ENCODE measurements around the gene GNE.

Gene GNE

DNA sequence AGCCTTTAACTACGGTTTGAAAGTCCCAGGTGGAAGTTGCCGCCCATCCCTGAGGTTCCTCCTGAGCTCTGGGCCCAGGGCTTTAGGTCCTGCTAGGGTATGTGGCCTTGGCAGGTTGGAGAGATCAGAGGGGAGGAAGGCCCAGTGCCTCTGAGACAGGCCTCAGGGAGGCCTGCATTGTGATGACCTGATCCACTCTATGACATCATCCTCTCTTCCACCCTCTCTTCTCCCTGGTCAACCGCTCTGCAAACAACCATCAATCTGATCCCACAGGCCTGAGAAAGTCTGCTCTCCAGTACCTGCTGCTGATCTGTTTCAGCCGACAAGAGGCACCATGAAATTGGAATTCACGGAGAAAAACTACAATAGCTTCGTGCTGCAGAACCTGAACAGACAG is 89.1 kb downstream of the GNE start, which contains the start of gene CCIN:
Gene CCIN, plus strand, starts transcription at position 223 of the 400 bp plus-strand sequence. Its CDS starts 115 bp downstream, at position 338.
- no peak within 1 kb of the TSS for H4K91ac ChIP-seq (ENCODE audit: low read depth, low read length, poor library complexity)
- H3K4me1 ChIP-seq (ENCODE audit: control insufficient read depth in 2 of 2, insufficient read depth in 1 of 2, low read depth in 1 of 2, low read length in 2 of 2), result peaks cover 0 to 2% of the 10 kb centered on the region in 2 donors
- H2BK5ac ChIP-seq (ENCODE audit: low read length), result no peak within 1 kb of the TSS
- H4K8ac ChIP-seq (ENCODE audit: low read depth, low read length), result no peak within 1 kb of the TSS
- H3K18ac ChIP-seq (ENCODE audit: low read length), result no peak within 1 kb of the TSS
- H2AFZ ChIP-seq (ENCODE audit: low read length), result no peak within 1 kb of the TSS
- WGBS, 2 donors (ENCODE audit: extremely low coverage in 2 of 2, insufficient read length in 2 of 2, insufficient replicate concordance in 1 of 2), result no CpG with 5 or more reads among the region's 6 CpGs
- DNase-seq (ENCODE audit: low spot score), result no peak
- no peaks in the 10 kb centered on the region for H3K9me3 ChIP-seq (replicated peaks in 1 of 2; ENCODE audit: control insufficient read depth in 2 of 2, insufficient read depth in 1 of 2, low read depth in 1 of 2, low read length in 2 of 2)
- no peak within 1 kb of the TSS for H2AK5ac ChIP-seq (ENCODE audit: low read depth, low read length)
- H3K79me1 ChIP-seq (ENCODE audit: low read depth, low read length), result no peaks in the 10 kb centered on the region
- H3K9ac ChIP-seq (ENCODE audit: low read depth, low read length, poor library complexity), result no peak within 1 kb of the TSS
- H3K27me3 ChIP-seq (ENCODE audit: control insufficient read depth in 3 of 3, insufficient read depth in 3 of 3, low read depth in 1 of 3, low read length in 3 of 3), result peaks cover 0 to 25% (median 0%) of the 10 kb centered on the region in 3 experiments
- no peaks in the 10 kb centered on the region for H3K36me3 ChIP-seq (replicated peaks in 1 of 2; ENCODE audit: control insufficient read depth in 2 of 2, insufficient read depth in 2 of 2, low read length in 2 of 2)
- no peak within 1 kb of the TSS for H3K4me3 ChIP-seq (ENCODE audit: low read length in 2 of 2)
- H3K14ac ChIP-seq (ENCODE audit: low read length), result no peak within 1 kb of the TSS
- no peak within 1 kb of the TSS for H3K27ac ChIP-seq (replicated peaks; ENCODE audit: low read length)
- H3K4ac ChIP-seq (ENCODE audit: low read length), result no peak within 1 kb of the TSS
- no peak within 1 kb of the TSS for H3K4me2 ChIP-seq (ENCODE audit: insufficient read depth, low read length, poor library complexity, severe bottlenecking)
- H3K23ac ChIP-seq (ENCODE audit: low read depth, low read length, poor library complexity), result no peak within 1 kb of the TSS
- H2BK120ac ChIP-seq (ENCODE audit: low read depth, low read length), result peak within 1 kb of the TSS; percentile 63
- no peak within 1 kb of the TSS for H2BK12ac ChIP-seq (ENCODE audit: low read length)
- no peak within 1 kb of the TSS for H2BK15ac ChIP-seq (ENCODE audit: low read length)

DNA sequence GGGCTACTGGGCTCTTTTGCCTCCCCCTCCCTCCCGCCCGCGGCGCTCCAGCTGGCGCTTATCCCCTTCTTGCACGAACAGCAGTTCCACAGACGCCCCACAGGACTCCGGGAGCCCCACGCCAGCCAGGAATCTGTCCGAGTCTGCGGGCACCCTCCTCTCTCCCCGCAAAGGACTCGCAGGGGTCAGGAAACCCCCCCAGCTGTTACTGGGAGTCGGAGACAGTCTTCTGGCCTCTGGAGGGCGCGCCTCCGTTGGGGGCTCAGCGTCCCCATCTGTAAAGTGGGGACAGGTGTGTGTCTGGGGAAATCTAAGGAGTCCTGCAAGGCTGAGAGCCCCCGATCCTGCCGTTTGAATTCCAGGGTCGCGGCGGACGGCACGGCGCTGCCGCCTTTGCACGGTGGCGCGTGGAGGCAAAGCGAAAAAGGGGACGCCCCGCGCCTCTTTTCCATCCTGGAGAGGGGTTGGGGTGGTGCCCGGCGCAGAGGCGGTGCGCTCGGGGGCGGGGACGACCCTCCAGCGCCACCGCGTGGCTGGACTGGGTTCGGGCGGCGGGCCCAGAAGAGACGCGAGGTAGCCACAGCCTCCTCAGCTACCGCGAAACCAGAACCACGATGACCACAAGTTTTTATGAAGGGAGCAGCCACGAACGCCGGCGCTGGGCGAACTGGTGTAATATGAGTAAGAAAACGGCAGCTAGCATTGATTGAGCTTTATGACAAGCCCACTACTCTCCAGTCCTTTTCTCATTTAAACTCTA is 91.9 kb downstream of the GNE start:
- no peak overlapping the region for H4K91ac ChIP-seq (ENCODE audit: low read depth, low read length, poor library complexity)
- H3K18ac ChIP-seq (ENCODE audit: low read length), result peak overlapping the region; percentile 86
- no peak overlapping the region for H4K8ac ChIP-seq (ENCODE audit: low read depth, low read length)
- no peak overlapping the region for H3K27ac ChIP-seq (replicated peaks; ENCODE audit: low read length)
- H3K9me3 ChIP-seq (replicated peaks in 1 of 2; ENCODE audit: control insufficient read depth in 2 of 2, insufficient read depth in 1 of 2, low read depth in 1 of 2, low read length in 2 of 2), result no peaks in the 10 kb centered on the region
- H3K27me3 ChIP-seq (ENCODE audit: control insufficient read depth in 3 of 3, insufficient read depth in 3 of 3, low read depth in 1 of 3, low read length in 3 of 3), result peaks cover 0 to 22% (median 0%) of the 10 kb centered on the region in 3 experiments
- H3K79me1 ChIP-seq (ENCODE audit: low read depth, low read length), result no peaks in the 10 kb centered on the region
- peak; percentile 74 for DNase-seq (ENCODE audit: low spot score)
- no peak overlapping the region for H2BK120ac ChIP-seq (ENCODE audit: low read depth, low read length)
- H3K9ac ChIP-seq (ENCODE audit: low read depth, low read length, poor library complexity), result no peak overlapping the region
- no peak overlapping the region for H2BK12ac ChIP-seq (ENCODE audit: low read length)
- H3K4me1 ChIP-seq (ENCODE audit: control insufficient read depth in 2 of 2, insufficient read depth in 1 of 2, low read depth in 1 of 2, low read length in 2 of 2), result peaks cover 11 to 21% of the 10 kb centered on the region in 2 donors
- no peaks in the 10 kb centered on the region for H3K36me3 ChIP-seq (replicated peaks in 1 of 2; ENCODE audit: control insufficient read depth in 2 of 2, insufficient read depth in 2 of 2, low read length in 2 of 2)
- H3K23ac ChIP-seq (ENCODE audit: low read depth, low read length, poor library complexity), result no peak overlapping the region
- H3K4me3 ChIP-seq (ENCODE audit: low read length in 2 of 2), result peak overlapping the region in 1 of 2 donors; percentile 68
- peak overlapping the region; percentile 24 for H2BK15ac ChIP-seq (ENCODE audit: low read length)
- peak overlapping the region; percentile 53 for H3K4ac ChIP-seq (ENCODE audit: low read length)
- H2AK5ac ChIP-seq (ENCODE audit: low read depth, low read length), result peak overlapping the region; percentile 72
- no peak overlapping the region for H2BK5ac ChIP-seq (ENCODE audit: low read length)
- H3K4me2 ChIP-seq (ENCODE audit: insufficient read depth, low read length, poor library complexity, severe bottlenecking), result peak overlapping the region; percentile 67
- no CpG with 5 or more reads among the region's 58 CpGs for WGBS, 2 donors (ENCODE audit: extremely low coverage in 2 of 2, insufficient read length in 2 of 2, insufficient replicate concordance in 1 of 2)
- peak overlapping the region; percentile 89 for H2AFZ ChIP-seq (ENCODE audit: low read length)
- no peak overlapping the region for H3K14ac ChIP-seq (ENCODE audit: low read length)

- no peaks in the 10 kb centered on the region for H3K9me3 ChIP-seq (replicated peaks in 1 of 2; ENCODE audit: control insufficient read depth in 2 of 2, insufficient read depth in 1 of 2, low read depth in 1 of 2, low read length in 2 of 2)
- H2BK5ac ChIP-seq (ENCODE audit: low read length), result no peak overlapping the region
- H4K91ac ChIP-seq (ENCODE audit: low read depth, low read length, poor library complexity), result no peak overlapping the region
- no peak overlapping the region for H3K18ac ChIP-seq (ENCODE audit: low read length)
- H2AK5ac ChIP-seq (ENCODE audit: low read depth, low read length), result no peak overlapping the region
- no peak overlapping the region for H3K23ac ChIP-seq (ENCODE audit: low read depth, low read length, poor library complexity)
- WGBS, 2 donors (ENCODE audit: extremely low coverage in 2 of 2, insufficient read length in 2 of 2, insufficient replicate concordance in 1 of 2), result no CpG with 5 or more reads among the region's 12 CpGs
- H2AFZ ChIP-seq (ENCODE audit: low read length), result peak overlapping the region; percentile 89
- peaks cover 0 to 17% (median 0%) of the 10 kb centered on the region in 3 experiments for H3K27me3 ChIP-seq (ENCODE audit: control insufficient read depth in 3 of 3, insufficient read depth in 3 of 3, low read depth in 1 of 3, low read length in 3 of 3)
- H3K14ac ChIP-seq (ENCODE audit: low read length), result no peak overlapping the region
- no peak overlapping the region for H3K27ac ChIP-seq (replicated peaks; ENCODE audit: low read length)
- H2BK120ac ChIP-seq (ENCODE audit: low read depth, low read length), result no peak overlapping the region
- H3K4me3 ChIP-seq (ENCODE audit: low read length in 2 of 2), result no peak overlapping the region
- H3K36me3 ChIP-seq (replicated peaks in 1 of 2; ENCODE audit: control insufficient read depth in 2 of 2, insufficient read depth in 2 of 2, low read length in 2 of 2), result no peaks in the 10 kb centered on the region
- no peak overlapping the region for H3K9ac ChIP-seq (ENCODE audit: low read depth, low read length, poor library complexity)
- H4K8ac ChIP-seq (ENCODE audit: low read depth, low read length), result no peak overlapping the region
- H3K4me2 ChIP-seq (ENCODE audit: insufficient read depth, low read length, poor library complexity, severe bottlenecking), result no peak overlapping the region
- peaks cover 11 to 25% of the 10 kb centered on the region in 2 donors for H3K4me1 ChIP-seq (ENCODE audit: control insufficient read depth in 2 of 2, insufficient read depth in 1 of 2, low read depth in 1 of 2, low read length in 2 of 2)
- H3K79me1 ChIP-seq (ENCODE audit: low read depth, low read length), result no peaks in the 10 kb centered on the region
- no peak overlapping the region for H3K4ac ChIP-seq (ENCODE audit: low read length)
- no peak for DNase-seq (ENCODE audit: low spot score)
- H2BK12ac ChIP-seq (ENCODE audit: low read length), result no peak overlapping the region
- peak overlapping the region; percentile 24 for H2BK15ac ChIP-seq (ENCODE audit: low read length)
These were observed 92.5 kb downstream of the GNE start for GRCh38 chr9:36165826-36166167.

DNA sequence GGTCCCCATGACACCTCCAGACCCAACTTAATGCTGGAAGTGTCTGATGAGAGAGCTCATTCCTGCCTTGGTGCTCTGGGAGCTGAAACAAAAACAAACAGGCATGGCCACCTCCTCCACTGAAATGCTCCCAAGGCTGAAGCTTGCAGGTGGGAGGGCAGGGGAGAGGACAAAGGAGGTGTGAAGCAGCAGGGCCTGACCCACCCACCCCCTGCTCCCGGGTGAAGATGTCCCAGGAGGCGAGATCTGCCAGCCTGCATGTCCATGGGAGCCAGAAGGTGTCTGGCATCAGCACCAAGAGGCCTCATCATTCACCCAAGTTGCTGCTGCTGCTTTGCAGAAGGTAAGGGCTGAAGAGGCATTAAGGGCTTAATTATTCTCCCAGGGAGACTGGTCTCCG is 93.3 kb downstream of the GNE start:
- Histone ChIP-seq H3K4me1 (ENCODE audit: control insufficient read depth in 2 of 2, insufficient read depth in 1 of 2, low read depth in 1 of 2, low read length in 2 of 2) (peaks cover 11 to 25% of the 10 kb centered on the region in 2 donors), H3K14ac (ENCODE audit: low read length) (no peak overlapping the region), H2AFZ (ENCODE audit: low read length) (no peak overlapping the region), H2AK5ac (ENCODE audit: low read depth, low read length) (no peak overlapping the region), H3K4ac (ENCODE audit: low read length) (no peak overlapping the region), H2BK120ac (ENCODE audit: low read depth, low read length) (no peak overlapping the region), H3K36me3 (replicated peaks in 1 of 2; ENCODE audit: control insufficient read depth in 2 of 2, insufficient read depth in 2 of 2, low read length in 2 of 2) (no peaks in the 10 kb centered on the region), H3K27ac (replicated peaks; ENCODE audit: low read length) (no peak overlapping the region), H3K18ac (ENCODE audit: low read length) (peak overlapping the region; percentile 20), H3K9me3 (replicated peaks in 1 of 2; ENCODE audit: control insufficient read depth in 2 of 2, insufficient read depth in 1 of 2, low read depth in 1 of 2, low read length in 2 of 2) (no peaks in the 10 kb centered on the region), H4K8ac (ENCODE audit: low read depth, low read length) (no peak overlapping the region), H3K4me3 (ENCODE audit: low read length in 2 of 2) (no peak overlapping the region), H3K9ac (ENCODE audit: low read depth, low read length, poor library complexity) (no peak overlapping the region), H3K4me2 (ENCODE audit: insufficient read depth, low read length, poor library complexity, severe bottlenecking) (no peak overlapping the region), H2BK12ac (ENCODE audit: low read length) (no peak overlapping the region), H3K23ac (ENCODE audit: low read depth, low read length, poor library complexity) (no peak overlapping the region), H4K91ac (ENCODE audit: low read depth, low read length, poor library complexity) (no peak overlapping the region), H2BK15ac (ENCODE audit: low read length) (no peak overlapping the region), H2BK5ac (ENCODE audit: low read length) (no peak overlapping the region), H3K79me1 (ENCODE audit: low read depth, low read length) (no peaks in the 10 kb centered on the region), H3K27me3 (ENCODE audit: control insufficient read depth in 3 of 3, insufficient read depth in 3 of 3, low read depth in 1 of 3, low read length in 3 of 3) (peaks cover 0 to 9% (median 0%) of the 10 kb centered on the region in 3 experiments)
- DNase-seq (ENCODE audit: low spot score), result no peak
- no CpG with 5 or more reads among the region's 3 CpGs for WGBS, 2 donors (ENCODE audit: extremely low coverage in 2 of 2, insufficient read length in 2 of 2, insufficient replicate concordance in 1 of 2)

All from neuronal stem cell (in vitro differentiated cells).